ENCODE data around the gene CADM2.

The CADM2 gene

GRCh38 chr3:85571835-85572234, 613.0 kb downstream of the CADM2 start:
- DNase-seq (ENCODE audit: low read depth in 2 of 2) = no peak

- DNase-seq (ENCODE audit: low read depth in 2 of 2) = no peak
These were observed 613.6 kb downstream of the CADM2 start for GRCh38 chr3:85572426-85572825.

GRCh38 chr3:85572978-85573377, 614.2 kb downstream of the CADM2 start:
- DNase-seq (ENCODE audit: low read depth in 2 of 2) = no peak

GRCh38 chr3:85574006-85574705, 615.4 kb downstream of the CADM2 start:
- no peak for DNase-seq (ENCODE audit: low read depth in 2 of 2)

- DNase-seq (ENCODE audit: low read depth in 2 of 2) = no peak
These were observed 617.4 kb downstream of the CADM2 start for GRCh38 chr3:85576091-85576690.

GRCh38 chr3:85576697-85577200, 618.0 kb downstream of the CADM2 start:
- no peak for DNase-seq (ENCODE audit: low read depth in 2 of 2)

- no peak for DNase-seq (ENCODE audit: low read depth in 2 of 2)
These were observed 626.1 kb downstream of the CADM2 start for GRCh38 chr3:85584779-85585356.

- DNase-seq (ENCODE audit: low read depth in 2 of 2) = no peak
These were observed 627.2 kb downstream of the CADM2 start for GRCh38 chr3:85586018-85586417.

GRCh38 chr3:85589145-85589544, 630.4 kb downstream of the CADM2 start:
- no peak for DNase-seq (ENCODE audit: low read depth in 2 of 2)

- DNase-seq (ENCODE audit: low read depth in 2 of 2) = no peak
These were observed 632.7 kb downstream of the CADM2 start for GRCh38 chr3:85591451-85591850.

GRCh38 chr3:85592256-85592655, 633.5 kb downstream of the CADM2 start:
- no peak for DNase-seq (ENCODE audit: low read depth in 2 of 2)

GRCh38 chr3:85594676-85595075, 635.9 kb downstream of the CADM2 start:
- DNase-seq (ENCODE audit: low read depth in 2 of 2) = no peak

GRCh38 chr3:85603378-85603777, 644.6 kb downstream of the CADM2 start:
- DNase-seq (ENCODE audit: low read depth in 2 of 2) = no peak

GRCh38 chr3:85604641-85605040, 645.9 kb downstream of the CADM2 start:
- DNase-seq (ENCODE audit: low read depth in 2 of 2) = no peak

GRCh38 chr3:85605066-85605465, 646.3 kb downstream of the CADM2 start:
- DNase-seq (ENCODE audit: low read depth in 2 of 2) = no peak

- DNase-seq (ENCODE audit: low read depth in 2 of 2) = no peak
These were observed 667.9 kb downstream of the CADM2 start for GRCh38 chr3:85626662-85627061.

GRCh38 chr3:85627932-85628331, 669.1 kb downstream of the CADM2 start:
- DNase-seq (ENCODE audit: low read depth in 2 of 2) = no peak

GRCh38 chr3:85631070-85631469, 672.3 kb downstream of the CADM2 start:
- DNase-seq (ENCODE audit: low read depth in 2 of 2) = no peak

- DNase-seq (ENCODE audit: low read depth in 2 of 2) = no peak
These were observed 674.1 kb downstream of the CADM2 start for GRCh38 chr3:85632921-85633320.

GRCh38 chr3:85652360-85652759, 693.6 kb downstream of the CADM2 start:
- DNase-seq (ENCODE audit: low read depth in 2 of 2) = no peak

- DNase-seq (ENCODE audit: low read depth in 2 of 2) = no peak
These were observed 701.7 kb downstream of the CADM2 start for GRCh38 chr3:85660451-85660850.

GRCh38 chr3:85662462-85662861, 703.7 kb downstream of the CADM2 start:
- no peak for DNase-seq (ENCODE audit: low read depth in 2 of 2)

- no peak for DNase-seq (ENCODE audit: low read depth in 2 of 2)
These were observed 709.0 kb downstream of the CADM2 start for GRCh38 chr3:85667744-85668143.
